ENCODE data around the gene CCDC6.

DNA sequence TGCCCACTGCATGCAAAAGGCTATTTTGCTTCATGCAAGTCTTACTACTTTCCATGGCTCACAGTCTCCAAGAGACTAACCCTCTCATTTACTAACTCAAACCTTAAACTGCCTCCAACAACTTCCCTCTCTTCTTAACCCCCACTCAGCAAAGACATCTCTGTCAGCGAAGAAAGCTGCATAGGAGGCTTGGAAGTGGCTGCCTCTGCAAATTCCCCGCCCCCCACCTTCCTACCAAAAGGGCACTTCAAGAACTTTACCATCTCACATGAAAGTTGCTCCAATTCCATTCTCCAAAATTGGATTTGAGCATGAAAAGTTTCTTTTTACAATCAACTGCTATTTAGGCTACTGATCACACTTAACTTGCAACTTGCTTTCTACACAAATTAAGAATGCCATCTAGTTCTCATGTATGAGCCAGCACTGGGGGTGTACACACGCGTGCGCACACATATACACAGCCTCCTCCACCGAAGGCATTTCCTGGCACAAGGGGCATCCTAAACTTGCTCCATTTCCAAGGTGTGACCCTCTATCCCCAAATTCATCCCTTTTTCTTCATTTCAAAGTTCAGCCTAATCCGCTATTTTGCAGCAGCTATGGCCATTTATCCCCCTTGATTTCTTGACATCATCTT, 1.8 kb downstream of the CCDC6 start:
- TF ChIP-seq, protein P1, sequence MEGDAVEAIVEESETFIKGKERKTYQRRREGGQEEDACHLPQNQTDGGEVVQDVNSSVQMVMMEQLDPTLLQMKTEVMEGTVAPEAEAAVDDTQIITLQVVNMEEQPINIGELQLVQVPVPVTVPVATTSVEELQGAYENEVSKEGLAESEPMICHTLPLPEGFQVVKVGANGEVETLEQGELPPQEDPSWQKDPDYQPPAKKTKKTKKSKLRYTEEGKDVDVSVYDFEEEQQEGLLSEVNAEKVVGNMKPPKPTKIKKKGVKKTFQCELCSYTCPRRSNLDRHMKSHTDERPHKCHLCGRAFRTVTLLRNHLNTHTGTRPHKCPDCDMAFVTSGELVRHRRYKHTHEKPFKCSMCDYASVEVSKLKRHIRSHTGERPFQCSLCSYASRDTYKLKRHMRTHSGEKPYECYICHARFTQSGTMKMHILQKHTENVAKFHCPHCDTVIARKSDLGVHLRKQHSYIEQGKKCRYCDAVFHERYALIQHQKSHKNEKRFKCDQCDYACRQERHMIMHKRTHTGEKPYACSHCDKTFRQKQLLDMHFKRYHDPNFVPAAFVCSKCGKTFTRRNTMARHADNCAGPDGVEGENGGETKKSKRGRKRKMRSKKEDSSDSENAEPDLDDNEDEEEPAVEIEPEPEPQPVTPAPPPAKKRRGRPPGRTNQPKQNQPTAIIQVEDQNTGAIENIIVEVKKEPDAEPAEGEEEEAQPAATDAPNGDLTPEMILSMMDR (IDR thresholded peaks at IDR 0.05) = no peak
- TF ChIP-seq POLR2AphosphoS5 (IDR thresholded peaks at IDR 0.05) (no peak), EP300 (IDR thresholded peaks at IDR 0.05) (no peak), POLR2A (IDR thresholded peaks at IDR 0.05) (no peak)
